Bronchial epithelial cell (primary cell): Measurements from ENCODE around the gene B4GALT7. TPM values are rescaled to one million over a fixed set of nuclear protein-coding genes. Genes with fewer than 3 reads are reported as not detected.
"Not testable (repeated sequence)": the region's sequence is repeated elsewhere in the genome, so short reads cannot be mapped to it uniquely, and the experiment has no call there.

Source experiments
- DNase-seq: peaks from one replicate; pipeline ENCODE4 v3.0.0-alpha.2; 2010; ENCODE audit warnings: low read depth
- FAIRE-seq: peaks from 2 replicates; lab custom pipeline; 2011; peaks lifted over from hg19 to GRCh38; lab: Jason Lieb, UNC
- H3K27me3 ChIP-seq: 2 replicates; pipeline ENCODE4 v1.5.1; 2011; ENCODE audit warnings: low read length; ENCODE audit not compliant: control insufficient read depth, insufficient read depth
- H3K36me3 ChIP-seq: 2 replicates; pipeline ENCODE4 v1.5.1; 2011; ENCODE audit warnings: low read length; ENCODE audit not compliant: control insufficient read depth, insufficient read depth
- H3K4me3 ChIP-seq: 2 replicates; pipeline ENCODE4 v1.5.1; 2011; ENCODE audit warnings: mild to moderate bottlenecking, low read depth, low read length, control low read depth
- total RNA-seq: library from RNA; depleted of rRNA; stranded (reverse); fragments of >200 nt; gene quantifications from 2 replicates; pipeline ENCODE4 v1.2.1, GENCODE V29; 2014
- TF ChIP-seq, protein P1 (sequence below): IDR thresholded peaks from 2 replicates; pipeline ENCODE4 v1.5.1; 2011; ENCODE audit warnings: mild to moderate bottlenecking, moderate library complexity, low read length, control low read depth, inconsistent platforms; ENCODE audit not compliant: insufficient read depth, severe bottlenecking

Gene B4GALT7
- total RNA-seq, 1 donor from 2014 or later: 36.9 TPM

DNA sequence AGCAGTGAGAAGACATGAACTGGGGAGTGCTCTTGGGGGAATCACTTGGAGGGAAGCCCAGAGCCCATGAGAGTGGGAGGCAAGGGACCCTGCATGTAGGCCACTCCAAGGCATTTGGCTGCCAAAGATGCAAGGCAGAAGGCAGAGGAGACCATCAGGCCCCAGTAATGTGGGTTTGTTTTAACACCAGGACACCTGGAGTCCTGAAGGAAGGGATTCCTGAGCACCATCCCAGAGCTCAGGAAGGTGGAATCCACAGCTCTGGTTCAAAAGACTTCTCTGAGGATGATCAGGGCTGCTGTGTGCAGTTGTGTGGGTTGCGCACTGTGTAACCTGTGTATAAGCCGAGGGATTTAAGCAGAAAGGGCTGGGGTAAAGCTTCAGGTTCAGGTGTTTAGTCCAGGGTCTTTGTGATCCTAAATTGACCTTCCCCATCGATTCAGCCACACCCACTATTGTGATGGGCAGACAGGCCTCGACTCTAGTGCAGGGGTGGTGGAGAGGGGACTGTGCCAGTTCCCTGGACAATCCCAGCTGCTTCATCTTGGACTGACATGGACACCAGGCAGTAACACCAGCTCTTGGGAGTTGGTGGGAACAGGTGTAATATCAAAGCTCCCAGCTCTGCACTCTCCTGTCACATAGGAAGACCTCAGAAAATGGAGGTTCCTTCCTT is 11.0 kb downstream of the B4GALT7 start:
- no peak for DNase-seq
- TF ChIP-seq, protein P1, sequence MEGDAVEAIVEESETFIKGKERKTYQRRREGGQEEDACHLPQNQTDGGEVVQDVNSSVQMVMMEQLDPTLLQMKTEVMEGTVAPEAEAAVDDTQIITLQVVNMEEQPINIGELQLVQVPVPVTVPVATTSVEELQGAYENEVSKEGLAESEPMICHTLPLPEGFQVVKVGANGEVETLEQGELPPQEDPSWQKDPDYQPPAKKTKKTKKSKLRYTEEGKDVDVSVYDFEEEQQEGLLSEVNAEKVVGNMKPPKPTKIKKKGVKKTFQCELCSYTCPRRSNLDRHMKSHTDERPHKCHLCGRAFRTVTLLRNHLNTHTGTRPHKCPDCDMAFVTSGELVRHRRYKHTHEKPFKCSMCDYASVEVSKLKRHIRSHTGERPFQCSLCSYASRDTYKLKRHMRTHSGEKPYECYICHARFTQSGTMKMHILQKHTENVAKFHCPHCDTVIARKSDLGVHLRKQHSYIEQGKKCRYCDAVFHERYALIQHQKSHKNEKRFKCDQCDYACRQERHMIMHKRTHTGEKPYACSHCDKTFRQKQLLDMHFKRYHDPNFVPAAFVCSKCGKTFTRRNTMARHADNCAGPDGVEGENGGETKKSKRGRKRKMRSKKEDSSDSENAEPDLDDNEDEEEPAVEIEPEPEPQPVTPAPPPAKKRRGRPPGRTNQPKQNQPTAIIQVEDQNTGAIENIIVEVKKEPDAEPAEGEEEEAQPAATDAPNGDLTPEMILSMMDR: no peak
- Histone ChIP-seq H3K4me3 (no peak overlapping the region), H3K36me3 (peaks cover 8% of the 10 kb centered on the region), H3K27me3 (no peaks in the 10 kb centered on the region)
- FAIRE-seq: no peak

DNA sequence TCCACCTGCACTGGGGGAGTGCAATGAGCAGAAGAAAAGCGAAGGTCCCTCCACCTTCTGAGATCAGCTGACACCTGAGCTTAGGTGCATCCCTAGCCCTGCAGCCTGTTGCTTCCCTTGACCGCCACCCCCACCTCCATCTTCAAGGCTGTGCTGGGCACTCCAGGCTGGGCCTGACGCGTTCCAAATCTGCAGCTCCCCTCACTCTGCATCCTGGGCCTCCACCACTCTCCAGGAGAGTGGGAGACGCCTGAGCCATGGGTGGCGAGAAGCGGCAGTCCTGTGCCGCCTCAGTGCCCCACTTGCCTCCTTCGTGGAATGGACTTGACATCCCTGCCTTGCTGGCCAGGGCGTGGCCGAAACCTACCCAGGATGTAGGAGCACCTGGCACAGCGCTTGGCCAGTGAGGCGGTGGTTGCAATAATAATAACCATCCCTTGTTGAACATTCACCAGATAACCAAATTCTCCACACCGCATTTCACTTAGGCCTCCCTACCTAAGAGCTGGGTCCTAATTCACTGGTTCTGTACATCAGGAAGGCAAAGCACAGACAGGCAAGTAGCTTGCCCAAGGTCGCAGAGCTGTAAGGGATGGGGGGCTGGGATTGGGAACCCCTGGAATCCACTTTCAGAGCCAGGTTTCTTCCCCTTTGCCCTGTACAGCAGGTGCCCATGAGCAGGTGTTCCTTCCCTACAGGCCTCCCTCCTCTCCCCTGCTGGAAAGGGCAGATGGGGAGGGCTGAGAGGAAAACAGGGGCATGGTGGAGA is 11.7 kb downstream of the B4GALT7 start:
- FAIRE-seq (no peak), DNase-seq (no peak)
- Histone ChIP-seq H3K36me3 (peaks cover 8% of the 10 kb centered on the region), H3K27me3 (no peaks in the 10 kb centered on the region), H3K4me3 (no peak overlapping the region)
- TF ChIP-seq, protein P1: no peak

DNA sequence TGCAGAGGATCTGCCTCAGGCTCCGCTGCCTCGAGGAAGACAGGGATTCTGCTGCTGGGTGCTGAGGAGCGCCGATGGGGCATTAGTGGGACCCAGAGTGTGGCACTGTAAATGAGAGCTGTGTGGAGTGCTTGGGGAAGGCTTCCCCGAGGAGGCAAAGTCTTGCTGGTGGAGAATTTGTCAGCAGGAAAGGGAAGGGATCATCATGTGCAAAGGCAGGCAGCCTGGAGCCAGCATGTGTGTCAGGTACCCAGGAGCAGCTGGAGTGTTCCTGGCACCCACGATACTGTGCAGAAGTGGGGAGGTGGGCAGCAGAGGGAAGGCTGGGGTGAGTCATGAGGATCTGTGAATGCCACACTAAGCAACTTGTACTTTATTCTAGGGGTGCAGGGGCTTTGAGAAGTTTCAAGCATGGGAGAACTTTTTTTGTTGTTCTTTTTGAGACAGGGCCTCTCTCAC is 12.3 kb downstream of the B4GALT7 start:
- Histone ChIP-seq H3K27me3 (no peaks in the 10 kb centered on the region), H3K36me3 (peaks cover 8% of the 10 kb centered on the region), H3K4me3 (no peak overlapping the region)
- FAIRE-seq (peak; percentile 58), DNase-seq (no peak)
- TF ChIP-seq, protein P1: no peak

DNA sequence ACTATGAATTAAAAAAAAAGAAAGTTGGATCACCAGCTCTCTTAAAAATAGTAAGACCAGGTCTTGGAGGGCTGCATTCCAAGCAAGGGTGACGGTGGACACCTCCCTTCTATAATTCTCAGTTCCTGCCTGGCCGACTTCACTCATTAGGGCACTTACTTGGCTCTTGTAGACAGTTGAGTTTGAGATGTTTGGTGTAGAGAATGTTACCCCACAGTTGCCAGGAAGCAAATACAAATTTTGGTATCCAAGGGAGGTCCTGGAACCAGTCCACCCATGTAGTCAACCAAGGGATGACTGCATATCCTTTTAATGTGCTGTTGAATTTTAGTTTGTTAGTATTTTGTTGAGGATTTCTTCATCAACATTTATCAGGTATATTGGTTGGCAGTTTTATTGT is 20.6 kb downstream of the B4GALT7 start:
- H3K36me3 ChIP-seq: peaks cover 5% of the 10 kb centered on the region
- H3K27me3 ChIP-seq: no peaks in the 10 kb centered on the region

DNA sequence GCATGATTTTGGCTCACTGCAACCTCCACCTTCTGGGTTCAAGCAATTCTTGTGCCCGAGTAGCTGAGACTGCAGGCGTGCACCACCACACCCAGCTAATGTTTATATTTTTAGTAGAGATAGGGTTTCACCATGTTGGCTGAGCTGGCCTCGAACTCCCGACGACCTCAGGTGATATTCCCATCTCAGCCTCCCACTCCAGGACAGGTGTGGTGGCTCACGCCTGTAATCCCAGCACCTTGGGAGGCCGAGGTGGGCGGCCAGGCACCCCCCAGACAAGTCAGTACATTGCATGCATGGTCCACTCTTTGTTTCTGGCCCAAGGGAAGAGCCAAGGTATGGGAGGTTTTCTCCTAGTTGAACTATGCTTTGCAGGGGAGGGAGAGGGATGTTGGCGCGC is 24.2 kb downstream of the B4GALT7 start:
- H3K4me3 ChIP-seq, H3K27me3 ChIP-seq, DNase-seq, FAIRE-seq, H3K36me3 ChIP-seq: not testable (repeated sequence)

More for the DNA sequence above, 20.6 kb downstream of the B4GALT7 start:
- DNase-seq (no peak), FAIRE-seq (no peak)
- TF ChIP-seq, protein P1: no peak
- H3K4me3 ChIP-seq: no peak overlapping the region

DNA sequence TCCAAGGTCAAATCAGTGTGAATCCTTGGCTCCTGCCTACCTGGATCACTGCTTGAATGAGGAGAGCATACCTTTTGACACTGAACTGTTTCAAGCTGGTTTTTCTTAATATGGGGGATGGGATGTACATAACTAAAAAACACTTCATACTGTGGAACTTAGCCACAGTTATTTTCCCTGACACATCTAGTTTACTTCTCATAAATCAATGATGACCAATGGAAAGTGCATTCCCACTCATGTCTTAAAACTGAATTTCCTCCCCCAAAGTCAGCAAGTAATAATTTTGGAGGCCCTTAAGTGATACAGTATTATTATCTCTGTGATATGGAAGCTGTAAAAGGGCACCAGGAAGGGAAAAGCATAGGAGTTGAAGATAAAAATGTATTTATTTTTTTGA is 30.3 kb downstream of the B4GALT7 start:
- H3K36me3 ChIP-seq, H3K4me3 ChIP-seq, FAIRE-seq, H3K27me3 ChIP-seq, DNase-seq: not testable (repeated sequence)

DNA sequence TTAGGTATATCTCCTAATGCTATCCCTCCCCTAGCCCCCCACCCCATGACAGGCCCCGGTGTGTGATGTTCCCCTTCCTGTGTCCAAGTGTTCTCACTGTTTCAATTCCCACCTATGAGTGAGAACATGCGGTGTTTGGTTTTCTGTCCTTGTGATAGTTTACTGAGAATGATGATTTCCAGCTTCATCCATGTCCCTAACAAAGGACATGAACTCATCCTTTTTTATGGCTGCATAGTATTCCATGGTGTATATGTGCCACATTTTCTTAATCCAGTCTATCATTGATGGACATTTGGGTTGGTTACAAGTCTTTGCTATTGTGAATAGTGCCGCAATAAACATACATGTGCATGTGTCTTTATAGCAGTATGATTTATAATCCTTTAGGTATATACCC is 35.0 kb downstream of the B4GALT7 start:
- DNase-seq, FAIRE-seq, H3K27me3 ChIP-seq, H3K4me3 ChIP-seq, H3K36me3 ChIP-seq: not testable (repeated sequence)

DNA sequence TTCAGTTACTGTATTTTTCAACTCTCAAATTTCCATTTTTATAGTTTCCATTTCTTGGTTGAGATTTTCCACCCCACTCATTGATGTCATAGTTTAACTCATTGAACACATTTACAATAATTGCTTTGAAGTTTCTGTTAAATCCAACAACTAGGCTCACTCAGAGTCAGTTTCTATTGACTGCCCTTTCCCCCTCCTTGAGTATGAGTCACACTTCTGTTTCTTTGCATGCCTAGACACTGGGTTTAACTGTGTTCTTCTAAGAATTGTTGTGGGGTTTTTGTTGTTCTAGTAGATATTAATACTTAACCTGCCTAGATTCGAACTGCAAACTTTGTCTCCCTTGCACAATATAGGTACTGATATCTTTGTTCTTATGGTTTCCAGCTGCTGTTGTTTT is 45.5 kb downstream of the B4GALT7 start:
- H3K36me3 ChIP-seq, FAIRE-seq, H3K27me3 ChIP-seq, H3K4me3 ChIP-seq, DNase-seq: not testable (repeated sequence)

DNA sequence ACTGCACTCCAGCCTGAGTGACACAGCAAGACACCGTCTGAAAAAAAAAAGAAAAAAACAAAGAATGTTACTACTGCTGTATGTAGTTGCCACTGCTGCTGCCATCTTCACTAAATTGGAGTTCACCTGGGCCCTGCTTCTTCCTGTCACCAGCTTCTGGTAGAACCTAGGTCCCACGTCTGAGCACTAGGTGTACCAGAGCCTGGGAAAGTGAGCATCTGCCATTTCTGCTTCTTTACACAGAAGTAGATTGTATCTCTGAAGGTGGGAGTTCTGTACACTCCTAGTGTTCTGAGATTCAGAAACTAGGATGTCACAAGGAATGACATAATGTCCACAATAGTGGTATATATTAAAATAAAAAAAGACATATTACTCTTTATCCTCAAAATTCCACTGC is 51.3 kb downstream of the B4GALT7 start:
- FAIRE-seq, H3K27me3 ChIP-seq, H3K4me3 ChIP-seq, H3K36me3 ChIP-seq, DNase-seq: not testable (repeated sequence)

DNA sequence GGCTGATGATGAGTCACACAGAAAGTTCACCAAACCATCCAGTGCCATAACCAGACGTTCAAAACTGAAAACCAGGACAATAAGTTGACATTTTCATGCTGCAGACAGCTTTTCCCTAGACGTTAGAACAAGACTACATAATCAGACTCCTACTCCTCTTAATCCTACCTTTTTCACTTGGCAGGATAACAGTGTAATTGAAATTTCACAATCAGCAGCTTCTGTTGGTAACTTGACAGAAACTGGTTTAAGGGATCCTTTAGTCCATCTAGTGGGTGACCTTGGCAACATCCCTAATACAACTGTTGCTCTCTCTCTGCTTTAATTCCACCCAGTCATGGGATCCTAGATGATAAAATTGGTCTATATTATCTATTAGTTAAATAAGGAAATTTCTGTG is 57.9 kb downstream of the B4GALT7 start:
- not testable (repeated sequence) for FAIRE-seq, H3K27me3 ChIP-seq, H3K4me3 ChIP-seq, DNase-seq, H3K36me3 ChIP-seq
